CD4-positive, alpha-beta T cell (primary cell): ENCODE results near the gene RDH5. TPM values are rescaled to one million over a fixed set of nuclear protein-coding genes. Genes with fewer than 3 reads are reported as not detected.

ENCODE experiments used
- ATAC-seq: fragments of 200-7000 bp; cut with Tn5 transposase; one replicate; pipeline ENCODE4 v1.10.0; 2022; ENCODE audit warnings: mild to moderate bottlenecking; ENCODE audit not compliant: poor library complexity
- CTCF ChIA-PET: fragments of 350-600 bp; sonication (Branson Sonifier 250); formaldehyde crosslinking; loops from one replicate; lab custom pipeline; 2021; ENCODE audit warnings: antibody characterized with exemption, inconsistent platforms; lab: Charles Lee
- POLR2A ChIA-PET: fragments of 350-600 bp; sonication (Branson Sonifier 250); formaldehyde crosslinking; loops from one replicate; lab custom pipeline; 2021; ENCODE audit warnings: antibody characterized with exemption, inconsistent platforms; lab: Charles Lee
- DNase-seq, 14 experiments: peaks; one replicate each; pipeline ENCODE4 v3.0.0-alpha.2; 2013 to 2020; ENCODE audit warnings: mixed read lengths in 2 of 14
- H3K27ac ChIP-seq, 2 donors: one replicate each; pipeline versions ENCODE4 v1.5.1 to v1.7.0; 2013; ENCODE audit warnings: low read length in 2 of 2, low read depth in 1 of 2, mild to moderate bottlenecking in 1 of 2
- H3K27me3 ChIP-seq, 2 experiments: 1 replicate in 1 of 2; 2 replicates in 1 of 2; pipeline versions ENCODE4 v1.6.1 to v1.7.0; 2013; ENCODE audit warnings: low read length in 2 of 2, control low read depth in 1 of 2, mild to moderate bottlenecking in 1 of 2, moderate library complexity in 1 of 2; ENCODE audit not compliant: insufficient read depth in 2 of 2, control insufficient read depth in 1 of 2
- H3K36me3 ChIP-seq: one replicate; pipeline ENCODE4 v1.6.1; 2013; ENCODE audit warnings: low read length, control low read depth; ENCODE audit not compliant: insufficient read depth
- H3K4me1 ChIP-seq: one replicate; pipeline ENCODE4 v1.6.1; 2013; ENCODE audit warnings: low read length, control low read depth; ENCODE audit not compliant: insufficient read depth
- H3K4me3 ChIP-seq: one replicate; pipeline ENCODE4 v1.5.1; 2013; ENCODE audit warnings: mild to moderate bottlenecking, low read length, moderate library complexity
- H3K9me3 ChIP-seq, 2 experiments: 1 replicate in 1 of 2; 2 replicates in 1 of 2; pipeline versions ENCODE4 v1.6.1 to v1.7.0; 2013; ENCODE audit warnings: low read length in 2 of 2, mild to moderate bottlenecking in 2 of 2, control low read depth in 1 of 2, moderate library complexity in 1 of 2; ENCODE audit not compliant: control insufficient read depth in 1 of 2, insufficient read depth in 1 of 2
- H3K27ac Mint-ChIP-seq: one replicate; pipeline ENCODE4 v1.8.0; 2020; ENCODE audit warnings: mixed read lengths
- H3K27me3 Mint-ChIP-seq: one replicate; pipeline ENCODE4 v1.8.0; 2021; ENCODE audit warnings: mixed read lengths
- H3K36me3 Mint-ChIP-seq: one replicate; pipeline ENCODE4 v1.8.0; 2021; ENCODE audit warnings: low read depth, mixed read lengths
- H3K4me1 Mint-ChIP-seq: one replicate; pipeline ENCODE4 v1.8.0; 2021; ENCODE audit warnings: low read depth, mixed read lengths
- H3K4me3 Mint-ChIP-seq: one replicate; pipeline ENCODE4 v1.8.0; 2020; ENCODE audit warnings: mild to moderate bottlenecking, mixed read lengths
- H3K9me3 Mint-ChIP-seq: one replicate; pipeline ENCODE4 v1.8.0; 2020; ENCODE audit warnings: mixed read lengths
- intact Hi-C, 2 experiments: fragments of 100-400 bp; cut with DNase I in 1 of 2; cut with micrococcal nuclease in 1 of 2; formaldehyde crosslinking; loops; one replicate each; pipeline versions ENCODE4 v1.15.1 to v1.9.0; 2023 to 2025; cut with DNase I, micrococcal nuclease
- total RNA-seq, 174 experiments: library from RNA in 2 of 174; stranded (reverse) in 2 of 174; gene quantifications; one replicate each; pipeline ENCODE4 v1.2.3 and lab custom pipeline; 2021 to 2026
- TF ChIP-seq, protein P1 (sequence below): fragments of 200-600 bp; IDR thresholded peaks from one replicate; pipeline ENCODE4 v1.8.0; 2022; ENCODE audit warnings: antibody characterized with exemption, mild to moderate bottlenecking

The RDH5 gene
- total RNA-seq, 2 experiments from 2014 or later: 8.8 TPM

DNA sequence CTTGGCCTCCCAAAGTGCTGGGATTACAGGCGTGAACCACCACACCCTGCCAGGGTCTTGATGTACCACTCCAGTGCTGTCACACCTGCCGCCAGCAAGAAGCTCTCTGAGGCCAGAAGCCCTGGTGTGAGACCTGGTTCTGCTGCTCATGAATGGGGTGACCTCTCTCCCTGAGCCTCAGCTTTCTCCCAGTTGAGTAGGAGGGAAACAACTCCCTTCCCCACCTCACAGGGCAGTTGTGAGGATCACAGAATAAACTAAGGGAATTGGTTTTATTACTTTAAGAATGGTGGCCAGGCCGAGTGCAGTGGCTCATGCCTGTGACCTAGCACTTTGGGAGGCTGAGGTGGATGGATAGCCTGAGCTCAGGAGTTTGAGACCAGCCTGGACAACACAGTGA lies 14.4 kb downstream of the RDH5 start:
- H3K4me3 Mint-ChIP-seq: no peak overlapping the region

DNA sequence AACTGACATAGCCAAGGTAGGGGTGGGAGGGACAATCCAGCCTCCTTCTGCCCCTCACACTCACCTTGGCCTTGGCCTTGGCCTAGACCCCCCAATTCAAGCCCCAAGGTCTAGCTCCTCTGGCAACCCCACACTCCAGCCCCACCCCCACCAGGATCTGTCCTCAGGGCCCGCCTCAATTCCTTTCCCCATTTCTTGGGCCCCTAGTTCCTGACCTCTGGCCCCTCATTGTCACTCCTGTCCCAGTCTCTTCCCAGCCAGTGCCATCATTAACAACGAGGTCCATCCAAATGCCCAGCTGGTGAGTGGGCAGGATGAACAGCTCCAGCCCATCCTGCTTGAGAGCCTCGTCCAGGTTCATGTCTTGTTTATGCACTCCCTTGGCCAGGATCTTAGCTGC lies 15.9 kb downstream of the RDH5 start:
- Histone ChIP-seq H3K9me3 (no peaks in the 10 kb centered on the region), H3K27me3 (no peaks in the 10 kb centered on the region), H3K4me1 (peaks cover 20% of the 10 kb centered on the region), H3K27ac (no peak overlapping the region), H3K4me3 (no peak overlapping the region), H3K36me3 (no peaks in the 10 kb centered on the region)
- H3K27me3 Mint-ChIP-seq: no peaks in the 10 kb centered on the region
- H3K36me3 Mint-ChIP-seq: no peaks in the 10 kb centered on the region
- TF ChIP-seq, protein P1, sequence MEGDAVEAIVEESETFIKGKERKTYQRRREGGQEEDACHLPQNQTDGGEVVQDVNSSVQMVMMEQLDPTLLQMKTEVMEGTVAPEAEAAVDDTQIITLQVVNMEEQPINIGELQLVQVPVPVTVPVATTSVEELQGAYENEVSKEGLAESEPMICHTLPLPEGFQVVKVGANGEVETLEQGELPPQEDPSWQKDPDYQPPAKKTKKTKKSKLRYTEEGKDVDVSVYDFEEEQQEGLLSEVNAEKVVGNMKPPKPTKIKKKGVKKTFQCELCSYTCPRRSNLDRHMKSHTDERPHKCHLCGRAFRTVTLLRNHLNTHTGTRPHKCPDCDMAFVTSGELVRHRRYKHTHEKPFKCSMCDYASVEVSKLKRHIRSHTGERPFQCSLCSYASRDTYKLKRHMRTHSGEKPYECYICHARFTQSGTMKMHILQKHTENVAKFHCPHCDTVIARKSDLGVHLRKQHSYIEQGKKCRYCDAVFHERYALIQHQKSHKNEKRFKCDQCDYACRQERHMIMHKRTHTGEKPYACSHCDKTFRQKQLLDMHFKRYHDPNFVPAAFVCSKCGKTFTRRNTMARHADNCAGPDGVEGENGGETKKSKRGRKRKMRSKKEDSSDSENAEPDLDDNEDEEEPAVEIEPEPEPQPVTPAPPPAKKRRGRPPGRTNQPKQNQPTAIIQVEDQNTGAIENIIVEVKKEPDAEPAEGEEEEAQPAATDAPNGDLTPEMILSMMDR: no peak
- H3K27ac Mint-ChIP-seq: no peak overlapping the region
- H3K4me1 Mint-ChIP-seq: peaks cover 31% of the 10 kb centered on the region
- H3K4me3 Mint-ChIP-seq: peak overlapping the region; percentile 15
- ATAC-seq (no peak), DNase-seq (no peak)
- ChIA-PET CTCF (interaction anchor here (3.6 kb wide), 1 partner anchor 11 kb away, joined by 46 read pairs; no protein-coding TSS in a partner anchor), POLR2A (no interaction called here)
- intact Hi-C loops: loop anchor here (5.0 to 10.0 kb wide), 3 partner anchors 81 to 369 kb away; partner anchors contain the start of genes ORMDL2 (in 1 of the 2), PA2G4 (in 1 of the 2) and SARNP (in 1 of the 2)
- H3K9me3 Mint-ChIP-seq: no peaks in the 10 kb centered on the region

More for the DNA sequence above, 14.4 kb downstream of the RDH5 start:
- H3K4me1 Mint-ChIP-seq: peaks cover 45% of the 10 kb centered on the region
- no peak for ATAC-seq
- intact Hi-C loops: loop anchor here in 1 of 2 experiments (10.0 kb wide), 2 partner anchors 80 to 370 kb away; partner anchors contain the start of gene PA2G4
- Histone ChIP-seq H3K36me3 (no peaks in the 10 kb centered on the region), H3K27ac (no peak overlapping the region), H3K4me1 (peaks cover 31% of the 10 kb centered on the region), H3K27me3 (no peaks in the 10 kb centered on the region), H3K4me3 (no peak overlapping the region), H3K9me3 (no peaks in the 10 kb centered on the region)
- no peaks in the 10 kb centered on the region for H3K27me3 Mint-ChIP-seq
- POLR2A ChIA-PET: no interaction called here
- DNase-seq: no peak
- no peaks in the 10 kb centered on the region for H3K9me3 Mint-ChIP-seq
- TF ChIP-seq, protein P1: no peak
- H3K27ac Mint-ChIP-seq: no peak overlapping the region
- CTCF ChIA-PET: no interaction called here
- H3K36me3 Mint-ChIP-seq: no peaks in the 10 kb centered on the region

DNA sequence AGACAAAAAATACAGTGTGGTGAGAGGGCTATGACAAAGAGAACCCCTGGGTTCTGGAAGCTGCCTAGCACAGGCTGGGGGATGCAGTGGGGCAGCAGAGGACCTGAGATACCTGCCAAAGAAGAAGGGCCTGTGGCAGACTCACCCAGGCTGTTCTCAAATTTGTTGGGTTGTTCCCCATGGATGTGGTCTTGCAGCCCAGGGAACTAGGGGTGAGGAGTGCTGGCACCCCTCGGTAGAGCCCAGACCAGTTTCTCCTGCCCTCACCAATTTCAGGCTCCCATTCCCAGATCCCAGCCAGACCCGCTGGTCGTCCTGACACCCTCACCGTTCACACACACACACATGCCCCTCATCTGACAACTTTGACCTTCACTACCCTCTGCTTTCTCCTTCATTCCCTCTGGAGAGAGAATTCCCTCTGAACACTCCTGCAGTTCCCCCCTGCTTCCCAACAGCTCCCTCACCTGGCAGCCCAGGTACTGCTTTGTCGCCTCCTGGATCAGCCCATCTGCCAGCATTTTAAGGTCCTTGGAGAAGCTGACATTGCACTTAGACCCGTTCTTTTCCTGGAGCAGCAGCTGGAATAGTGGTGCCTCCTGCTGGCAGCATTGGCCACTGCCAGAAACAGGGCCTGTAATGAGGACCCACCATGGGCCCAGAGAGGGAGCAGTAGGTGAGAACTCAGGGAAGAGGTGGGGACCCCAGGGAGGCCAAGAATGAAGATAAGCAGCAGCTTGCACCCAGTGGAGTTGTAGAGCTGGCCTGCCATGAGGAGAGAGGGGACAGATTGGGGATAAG lies 16.8 kb downstream of the RDH5 start:
- intact Hi-C loops: loop anchor here (5.0 to 10.0 kb wide), 3 partner anchors 80 to 368 kb away; partner anchors contain the start of genes ORMDL2 (in 1 of the 2), PA2G4 (in 1 of the 2) and SARNP (in 1 of the 2)
- POLR2A ChIA-PET: interaction anchor here (0.8 to 3.1 kb wide), 5 partner anchors 10 to 220 kb away, joined by 3 to 18 read pairs (median 11); no protein-coding TSS in a partner anchor

More for the DNA sequence above, 16.8 kb downstream of the RDH5 start:
- Mint-ChIP-seq H3K4me3 (peak overlapping the region; percentile 93), H3K4me1 (peaks cover 31% of the 10 kb centered on the region), H3K27ac (peak overlapping the region; percentile 89), H3K36me3 (no peaks in the 10 kb centered on the region), H3K9me3 (no peaks in the 10 kb centered on the region), H3K27me3 (no peaks in the 10 kb centered on the region)
- Histone ChIP-seq H3K27me3 (no peaks in the 10 kb centered on the region), H3K4me3 (no peak overlapping the region), H3K27ac (peak overlapping the region in 1 of 2 donors; percentile 47), H3K9me3 (no peaks in the 10 kb centered on the region), H3K36me3 (no peaks in the 10 kb centered on the region), H3K4me1 (peaks cover 24% of the 10 kb centered on the region)
- DNase-seq: peak in 13 of 14 experiments; percentile 32 to 76 (median 53)
- TF ChIP-seq, protein P1: peak; percentile 66
- ATAC-seq: peak; percentile 36
- CTCF ChIA-PET: interaction anchor here (0.7 to 3.8 kb wide), 13 partner anchors 7 to 453 kb away, joined by 3 to 46 read pairs (median 7); partner anchors contain the start of genes BLOC1S1, CD63, ITGA7 and ORMDL2
